Skeletal muscle tissue (tissue), 4 donors: Measurements from ENCODE around the gene ATXN1. TPM values are rescaled to one million over a fixed set of nuclear protein-coding genes. Genes with fewer than 3 reads are reported as not detected.

ENCODE experiments used
- H3K27ac ChIP-seq: one replicate; pipeline ENCODE4 v1.7.0; 2013; ENCODE audit warnings: mild to moderate bottlenecking, low read depth, low read length, inconsistent platforms
- H3K27me3 ChIP-seq, 3 donors: one replicate each; pipeline ENCODE4 v1.7.0; 2013; ENCODE audit warnings: low read length in 3 of 3; ENCODE audit not compliant: control insufficient read depth in 3 of 3, insufficient read depth in 3 of 3
- H3K36me3 ChIP-seq, 3 donors: one replicate each; pipeline ENCODE4 v1.7.0; 2013; ENCODE audit warnings: low read length in 3 of 3; ENCODE audit not compliant: control insufficient read depth in 3 of 3, insufficient read depth in 3 of 3
- H3K4me1 ChIP-seq, 3 donors: one replicate each; pipeline ENCODE4 v1.7.0; 2013; ENCODE audit warnings: low read length in 3 of 3, mild to moderate bottlenecking in 3 of 3; ENCODE audit not compliant: control insufficient read depth in 3 of 3, insufficient read depth in 3 of 3
- H3K4me3 ChIP-seq, 3 donors: one replicate each; pipeline ENCODE4 v1.7.0; 2013; ENCODE audit warnings: low read length in 3 of 3
- H3K9ac ChIP-seq, 3 donors: one replicate each; pipeline ENCODE4 v1.7.0; 2013; ENCODE audit warnings: low read length in 3 of 3, mild to moderate bottlenecking in 3 of 3, moderate library complexity in 2 of 3, low read depth in 1 of 3
- H3K9me3 ChIP-seq, 3 donors: one replicate each; pipeline ENCODE4 v1.7.0; 2013; ENCODE audit warnings: low read length in 3 of 3; ENCODE audit not compliant: control insufficient read depth in 3 of 3
- total RNA-seq: library from RNA; depleted of rRNA; stranded (reverse); fragments of >200 nt; gene quantifications from one replicate; pipeline ENCODE4 v1.2.3, GENCODE V29; 2014
- donor health status: Osteomylitis.

The ATXN1 gene
- total RNA-seq, 1 donor from 2014 or later = 30.8 TPM

- peaks cover 19 to 38% (median 27%) of the 10 kb centered on the region in 3 donors for H3K36me3 ChIP-seq
- no peaks in the 10 kb centered on the region for H3K9me3 ChIP-seq
- H3K9ac ChIP-seq = no peak overlapping the region
- H3K4me1 ChIP-seq = peaks cover 14 to 33% (median 17%) of the 10 kb centered on the region in 3 donors
- no peak overlapping the region for H3K4me3 ChIP-seq
- no peaks in the 10 kb centered on the region for H3K27me3 ChIP-seq
- H3K27ac ChIP-seq = no peak overlapping the region
These were observed 506.7 kb downstream of the ATXN1 start for GRCh38 chr6:16254535-16254934.

DNA sequence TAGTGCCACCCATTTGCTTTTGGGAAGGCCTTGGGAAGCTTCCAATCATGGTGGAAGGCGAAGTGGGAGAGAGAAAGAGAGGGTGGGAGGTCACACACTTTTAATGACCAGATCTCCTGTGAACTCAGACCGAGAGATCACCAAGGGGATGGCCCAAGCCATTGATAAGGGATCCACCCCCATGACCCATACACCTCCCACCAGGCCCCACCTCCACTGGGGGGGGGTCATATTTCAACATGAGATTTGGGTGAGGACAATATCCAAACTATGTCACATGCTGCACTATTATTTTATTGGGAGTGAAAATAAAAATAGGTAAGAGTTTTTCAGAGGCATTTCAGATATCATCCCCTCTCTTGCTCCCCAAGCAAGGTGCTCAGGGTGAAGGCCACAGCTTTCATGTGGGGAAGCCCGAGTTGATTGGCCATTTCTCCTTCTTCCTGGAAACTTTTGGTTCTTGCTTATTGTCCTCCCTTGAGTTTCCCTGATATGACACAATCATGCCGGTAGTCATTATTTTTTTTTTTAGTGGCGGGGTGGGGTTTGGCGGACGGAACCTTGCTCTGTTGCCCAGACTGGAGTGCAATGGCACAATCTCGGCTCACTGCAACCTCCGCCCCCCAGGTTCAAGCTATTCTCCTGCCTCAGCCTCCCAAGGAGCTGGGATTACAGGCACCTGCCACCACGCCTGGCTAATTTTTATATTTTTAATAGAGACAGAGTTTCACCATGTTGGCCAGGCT, 507.7 kb downstream of the ATXN1 start:
- H3K36me3 ChIP-seq = peaks cover 19 to 38% (median 30%) of the 10 kb centered on the region in 3 donors
- no peak overlapping the region for H3K9ac ChIP-seq
- H3K9me3 ChIP-seq = no peaks in the 10 kb centered on the region
- H3K4me3 ChIP-seq = no peak overlapping the region
- H3K27me3 ChIP-seq = no peaks in the 10 kb centered on the region
- peaks cover 14 to 30% (median 15%) of the 10 kb centered on the region in 3 donors for H3K4me1 ChIP-seq
- no peak overlapping the region for H3K27ac ChIP-seq

DNA sequence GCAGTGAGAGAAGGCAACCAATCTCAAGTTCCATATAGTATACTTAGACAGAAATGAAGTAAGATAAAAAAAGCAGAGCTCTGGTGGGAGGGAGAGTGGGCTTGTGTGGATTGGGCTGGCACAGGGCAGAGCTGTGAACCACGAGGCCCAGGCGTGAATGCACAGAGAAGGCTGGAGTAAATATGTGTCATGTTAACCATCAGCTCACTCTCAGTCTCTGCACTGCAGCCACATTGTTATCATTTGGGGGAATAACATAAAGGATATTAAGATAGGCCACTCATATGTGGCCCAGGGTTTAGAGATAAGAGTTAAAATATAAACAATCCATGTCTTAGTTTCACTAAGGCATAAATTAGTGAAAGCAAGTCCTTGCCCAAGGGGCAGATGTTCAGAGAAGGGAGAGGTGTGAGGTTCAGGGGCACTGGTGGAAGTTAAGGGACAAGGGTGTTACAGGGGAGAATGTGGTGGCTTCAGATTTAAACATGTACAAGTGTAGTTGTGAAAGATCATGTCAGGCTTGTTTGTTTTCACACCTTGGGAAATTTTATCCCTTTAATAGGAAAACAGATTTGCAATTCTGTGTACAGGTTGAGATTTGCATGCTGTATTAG, 508.5 kb downstream of the ATXN1 start:
- Histone ChIP-seq H3K27ac (no peak overlapping the region), H3K36me3 (peaks cover 19 to 34% (median 31%) of the 10 kb centered on the region in 3 donors)

GRCh38 chr6:16251706-16252105, 509.6 kb downstream of the ATXN1 start:
- H3K9me3 ChIP-seq = no peaks in the 10 kb centered on the region
- peaks cover 0 to 23% (median 4%) of the 10 kb centered on the region in 3 donors for H3K4me1 ChIP-seq
- H3K9ac ChIP-seq = no peak overlapping the region
- H3K27me3 ChIP-seq = no peaks in the 10 kb centered on the region
- H3K36me3 ChIP-seq = peaks cover 25 to 44% (median 36%) of the 10 kb centered on the region in 3 donors
- no peak overlapping the region for H3K4me3 ChIP-seq
- no peak overlapping the region for H3K27ac ChIP-seq

More for the DNA sequence above, 508.5 kb downstream of the ATXN1 start:
- Histone ChIP-seq H3K4me1 (peaks cover 6 to 26% (median 8%) of the 10 kb centered on the region in 3 donors), H3K27me3 (no peaks in the 10 kb centered on the region), H3K9me3 (no peaks in the 10 kb centered on the region), H3K4me3 (no peak overlapping the region), H3K9ac (no peak overlapping the region)

GRCh38 chr6:16249971-16250370, 511.3 kb downstream of the ATXN1 start:
- H3K4me1 ChIP-seq = peaks cover 4 to 37% (median 14%) of the 10 kb centered on the region in 3 donors
- H3K36me3 ChIP-seq = peaks cover 27 to 46% (median 37%) of the 10 kb centered on the region in 3 donors
- no peak overlapping the region for H3K4me3 ChIP-seq
- H3K27ac ChIP-seq = no peak overlapping the region
- H3K27me3 ChIP-seq = no peaks in the 10 kb centered on the region
- H3K9ac ChIP-seq = no peak overlapping the region
- H3K9me3 ChIP-seq = no peaks in the 10 kb centered on the region
